NT2/D1 (cell line): Measurements from ENCODE around the gene ALAD.

Source experiments
- SUZ12 ChIP-seq: IDR thresholded peaks from 2 replicates; pipeline ENCODE4 v1.6.1; 2011; ENCODE audit not compliant: insufficient read length, insufficient read depth; ENCODE audit errors: extremely low read depth
- ZNF274 ChIP-seq: IDR thresholded peaks from 2 replicates; pipeline ENCODE4 v1.6.1; 2011; ENCODE audit warnings: mild to moderate bottlenecking, low read depth, low read length

- no peak for TF ChIP-seq SUZ12
- TF ChIP-seq ZNF274, result no peak
Observed at GRCh38 chr9:113426701-113427100, 25.6 kb upstream of the ALAD start.
